NCI-H2029 treated with DMSO at 0.1 percent for 48 hours (cell line): Measurements from ENCODE around the gene UBASH3A.

Experiments used
- DNase-seq: peaks from one replicate; lab custom pipeline; 2025; lab: John Stamatoyannopoulos, UW

The UBASH3A gene

DNA sequence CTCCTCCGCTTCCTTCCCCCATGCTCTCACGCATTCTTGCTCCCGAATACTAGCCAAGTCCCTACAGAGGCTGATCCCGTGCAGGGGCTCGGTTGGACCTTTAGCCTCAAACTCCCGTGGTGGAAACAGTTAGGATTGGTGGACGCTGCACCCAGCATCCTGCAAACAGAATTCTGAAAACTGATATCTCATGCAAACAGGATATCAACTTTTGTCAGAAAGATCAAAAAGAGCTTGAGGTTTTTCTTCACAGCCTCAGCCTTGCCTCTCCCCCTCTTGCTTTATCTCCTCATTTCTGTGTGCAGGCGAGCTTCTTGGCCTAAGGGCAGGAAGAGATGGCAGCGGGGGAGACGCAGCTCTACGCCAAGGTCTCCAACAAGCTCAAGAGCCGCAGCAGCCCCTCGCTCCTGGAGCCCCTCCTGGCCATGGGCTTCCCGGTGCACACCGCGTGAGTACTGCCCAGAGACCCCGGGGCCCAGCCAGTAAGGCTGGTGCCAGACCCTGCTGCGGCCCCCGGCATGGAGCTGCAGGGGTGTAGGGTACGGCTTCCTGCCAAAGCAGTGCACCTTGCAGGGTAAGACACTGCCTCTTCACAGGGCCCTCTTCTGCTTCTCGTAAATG lies at the start of gene UBASH3A:
TSS of gene UBASH3A (plus strand) at position 292 of the 621 bp plus-strand sequence. CDS start at position 336, 44 bp downstream.
- DNase-seq = no peak

GRCh38 chr21:42356046-42356445 lies 47.7 kb upstream of the UBASH3A start:
- no peak for DNase-seq

DNA sequence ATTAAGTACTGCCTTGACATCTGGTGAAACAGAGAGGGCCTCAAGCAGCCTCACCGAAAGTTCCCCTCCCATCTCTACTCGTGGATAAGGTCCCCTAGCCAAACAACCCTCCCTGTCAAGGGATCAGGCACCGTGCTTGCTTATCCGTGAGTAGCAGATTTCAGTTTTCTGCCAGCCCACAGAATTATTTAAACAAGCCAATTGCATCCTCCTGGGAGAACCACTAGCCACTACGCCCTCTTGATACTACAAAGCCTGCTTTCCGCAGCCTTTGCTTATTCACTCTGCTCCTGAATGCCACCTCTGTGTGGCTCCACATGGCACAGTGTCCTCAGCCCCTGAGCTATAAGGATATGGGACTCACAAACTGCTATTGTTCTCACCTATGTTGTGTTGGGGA lies 47.1 kb upstream of the UBASH3A start:
- no peak for DNase-seq

GRCh38 chr21:42357307-42357706 lies 46.4 kb upstream of the UBASH3A start:
- DNase-seq = no peak

DNA sequence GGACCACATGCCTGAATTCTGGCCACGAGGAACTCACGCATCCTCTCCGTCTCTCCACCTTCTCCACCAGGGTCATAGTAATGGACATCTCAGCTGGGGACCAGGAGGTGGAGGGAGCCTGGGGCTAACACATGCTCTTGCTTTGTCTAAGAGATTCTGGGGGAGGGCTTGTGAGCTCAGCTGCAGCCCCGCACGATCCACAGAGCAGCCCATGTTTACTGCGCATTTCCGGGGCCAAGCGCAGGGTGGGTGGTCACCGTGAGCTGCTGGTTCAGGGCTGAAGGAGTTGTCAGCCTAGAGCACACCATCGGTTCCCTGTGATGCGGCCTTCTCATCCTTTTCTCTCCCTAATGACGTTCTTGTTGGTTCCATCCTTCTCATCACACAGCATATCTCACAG lies 45.4 kb upstream of the UBASH3A start:
- DNase-seq = no peak

GRCh38 chr21:42358937-42359336 lies 44.8 kb upstream of the UBASH3A start:
- no peak for DNase-seq

- DNase-seq = no peak
These were observed 43.4 kb upstream of the UBASH3A start for GRCh38 chr21:42360317-42360716.

GRCh38 chr21:42361286-42361685 lies 42.4 kb upstream of the UBASH3A start:
- no peak for DNase-seq

DNA sequence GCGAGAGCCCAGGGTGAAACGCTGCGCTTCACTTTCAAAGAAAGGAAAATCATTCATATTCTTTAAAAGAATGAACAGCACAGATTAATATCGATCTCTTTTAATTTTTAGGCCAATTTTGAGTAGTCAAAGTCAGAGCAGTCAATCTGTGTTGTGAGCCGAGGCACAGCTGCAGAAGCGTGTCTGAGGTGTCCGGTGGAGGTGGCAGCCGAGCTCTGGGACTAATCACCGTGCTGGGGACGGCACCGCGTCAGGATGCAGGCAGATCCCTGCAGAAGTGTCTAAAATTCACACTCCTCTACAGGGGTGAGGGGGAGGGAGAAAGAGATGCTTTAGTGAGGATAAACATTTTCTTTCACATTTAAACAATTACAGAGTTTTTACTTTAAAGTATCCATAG lies 41.5 kb upstream of the UBASH3A start:
- no peak for DNase-seq

DNA sequence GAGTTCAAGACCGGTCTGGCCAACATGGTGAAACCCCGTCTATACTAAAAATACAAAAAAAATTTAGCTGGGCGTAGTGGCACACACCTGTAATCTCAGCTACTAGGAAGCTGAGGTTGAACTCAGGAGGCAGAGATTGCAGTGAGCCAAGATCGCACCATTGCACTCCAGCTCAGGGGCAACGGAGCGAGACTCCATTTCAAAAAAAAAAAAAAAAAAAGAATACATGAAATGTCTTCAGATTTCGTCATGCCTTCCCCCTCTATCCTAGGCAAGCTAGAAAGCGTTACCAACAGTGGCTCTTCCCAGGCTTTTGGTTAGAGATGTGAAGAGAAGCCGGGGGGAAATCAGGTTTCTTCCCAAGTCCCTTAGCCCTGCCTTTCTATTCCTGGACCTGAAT lies 41.0 kb upstream of the UBASH3A start:
- DNase-seq = no peak

- no peak for DNase-seq
These were observed 40.4 kb upstream of the UBASH3A start for GRCh38 chr21:42363312-42363711.

DNA sequence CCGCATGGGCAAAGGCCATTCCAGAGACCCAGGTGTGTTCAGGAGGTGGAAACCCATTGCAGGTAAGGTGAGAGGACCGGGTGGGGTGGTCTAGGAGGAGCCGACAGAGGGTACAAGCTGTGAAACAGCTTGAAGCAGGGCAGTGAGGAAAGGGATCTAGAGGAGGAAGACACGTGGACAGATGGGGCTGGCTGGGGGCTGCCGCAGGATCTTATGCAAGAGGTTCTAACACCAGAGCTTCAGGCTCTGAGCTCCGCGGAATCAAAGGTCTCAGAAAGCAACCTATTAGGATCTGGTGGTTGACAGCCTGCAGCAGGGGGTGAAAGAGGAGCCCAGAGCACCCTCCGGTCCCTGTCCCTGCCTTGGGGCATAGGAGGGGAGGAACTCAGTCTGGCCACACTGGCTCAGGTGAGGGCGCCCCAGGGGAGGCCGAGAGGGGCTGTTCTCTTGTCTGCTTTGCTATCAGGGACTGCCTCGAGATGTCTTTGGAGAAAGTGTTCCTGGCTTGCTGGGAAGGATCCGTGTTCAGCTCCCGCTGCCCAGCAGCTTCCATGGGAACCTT lies 39.3 kb upstream of the UBASH3A start:
- DNase-seq = no peak

DNA sequence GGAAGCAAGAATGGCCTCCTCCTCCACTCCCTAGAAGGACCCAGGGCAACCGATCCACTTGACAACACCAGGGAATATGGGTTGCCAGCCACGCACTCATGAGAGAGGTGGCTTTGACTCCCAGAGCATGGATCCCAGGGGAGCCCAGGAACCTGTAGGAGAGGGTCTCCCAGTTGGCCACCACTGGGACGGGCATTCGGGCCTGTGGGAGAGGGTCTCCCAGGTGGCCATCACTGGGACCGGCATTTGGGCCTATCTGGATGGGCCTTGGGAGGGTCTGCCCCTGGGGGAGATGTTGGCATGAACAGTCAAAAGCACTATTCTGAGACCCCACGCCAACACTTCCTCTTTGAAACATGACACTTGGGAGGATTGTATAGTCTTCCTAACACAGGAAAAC lies 37.9 kb upstream of the UBASH3A start:
- DNase-seq = no peak

- no peak for DNase-seq
These were observed 37.3 kb upstream of the UBASH3A start, which contains the start of gene TFF1 for GRCh38 chr21:42366292-42367010. TFF1 (minus strand) TSS chr21:42366535; CDS start chr21:42366495, 40 bp downstream.

GRCh38 chr21:42367367-42368165 lies 36.1 kb upstream of the UBASH3A start:
- DNase-seq = no peak

DNA sequence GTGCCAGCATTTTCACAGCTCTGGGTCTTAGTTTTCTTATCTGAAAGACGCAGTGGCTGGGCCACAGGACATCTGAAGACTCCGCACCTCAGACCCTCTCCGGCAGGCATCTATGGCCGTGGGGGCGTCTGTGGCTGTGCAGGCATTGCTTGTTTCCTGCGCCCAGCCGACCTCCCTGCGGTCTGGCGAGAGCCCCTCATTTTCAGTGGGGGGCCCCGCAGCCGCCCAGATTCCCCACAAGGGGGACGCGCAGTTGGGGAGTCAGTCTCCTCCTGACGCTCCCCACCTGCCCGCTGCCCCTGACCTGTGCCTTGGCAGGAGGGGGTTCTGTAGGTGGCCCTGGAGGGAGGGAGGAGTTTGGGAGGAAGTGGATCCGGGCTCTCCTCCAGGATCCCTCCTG lies 33.9 kb upstream of the UBASH3A start:
- DNase-seq = no peak

DNA sequence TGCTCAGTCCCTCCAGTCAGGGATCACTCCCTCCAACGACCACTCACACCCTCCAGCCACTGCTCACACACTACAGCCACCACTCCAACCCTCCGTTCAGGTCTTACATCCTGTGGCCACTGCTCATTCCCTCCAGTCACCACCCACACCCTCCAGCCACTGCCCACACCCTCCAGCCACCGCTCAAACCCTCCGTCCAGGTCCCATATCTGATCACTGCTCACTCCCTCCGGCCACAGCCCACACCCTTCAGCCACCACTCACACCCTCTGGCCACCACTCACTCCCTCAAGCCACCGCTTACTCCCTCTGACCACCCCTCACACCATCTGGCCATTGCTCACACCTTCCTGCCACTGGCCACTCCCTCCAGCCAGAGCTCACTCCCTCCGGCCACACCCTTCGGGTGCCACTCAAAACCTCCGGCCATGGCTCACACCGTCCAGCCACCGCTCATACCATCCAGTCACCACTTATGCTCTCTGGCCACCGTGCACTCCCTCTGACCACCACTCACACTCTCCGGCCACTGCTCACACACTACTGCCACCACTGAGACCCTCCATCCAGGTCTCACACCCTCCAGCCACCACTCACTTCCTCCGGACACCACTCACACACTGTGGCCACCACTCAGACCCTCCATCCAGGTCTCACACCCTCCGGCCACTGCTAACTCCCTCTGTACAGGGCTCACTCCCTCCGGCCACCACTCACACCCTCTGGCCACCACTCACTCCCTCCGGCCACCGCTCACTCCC lies 32.6 kb upstream of the UBASH3A start:
- DNase-seq = no peak

GRCh38 chr21:42373196-42373907 lies 30.4 kb upstream of the UBASH3A start:
- no peak for DNase-seq

DNA sequence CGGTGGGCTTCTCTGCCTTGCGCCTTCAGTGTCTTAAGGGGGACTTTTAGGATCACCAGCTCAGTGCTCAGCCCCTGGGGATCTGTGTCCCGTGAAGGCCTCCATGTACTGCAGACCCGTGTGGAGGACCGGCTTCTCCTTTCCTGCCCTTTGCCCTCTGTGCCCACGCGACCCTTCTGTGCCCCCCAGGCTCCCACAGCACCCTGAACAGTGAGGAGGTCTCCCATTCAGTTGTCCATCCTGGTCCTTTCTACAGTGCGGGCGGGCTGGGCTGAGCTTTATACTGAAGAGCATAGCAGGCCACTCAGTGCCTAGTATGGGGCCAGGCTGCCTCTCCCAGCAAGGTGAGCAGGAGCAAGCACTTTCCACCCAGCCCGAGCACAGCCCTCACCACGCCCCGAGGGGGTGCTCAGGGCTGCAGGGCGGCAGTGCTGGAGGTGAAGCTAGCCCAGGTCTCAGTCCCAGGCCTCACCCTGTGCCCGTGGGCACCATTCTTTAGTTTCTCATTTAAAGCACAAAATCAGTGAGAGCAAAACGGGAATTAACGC lies 29.7 kb upstream of the UBASH3A start:
- no peak for DNase-seq

GRCh38 chr21:42374457-42374856 lies 29.2 kb upstream of the UBASH3A start:
- no peak for DNase-seq
